Measurements from ENCODE around the gene XRCC3. TPM values are rescaled to one million over a fixed set of nuclear protein-coding genes. Genes with fewer than 3 reads are reported as not detected.

XRCC3 gene
- total and polyA plus RNA-seq, 4 donors, result 1.7 to 14.1 (median 2.8) TPM

DNA sequence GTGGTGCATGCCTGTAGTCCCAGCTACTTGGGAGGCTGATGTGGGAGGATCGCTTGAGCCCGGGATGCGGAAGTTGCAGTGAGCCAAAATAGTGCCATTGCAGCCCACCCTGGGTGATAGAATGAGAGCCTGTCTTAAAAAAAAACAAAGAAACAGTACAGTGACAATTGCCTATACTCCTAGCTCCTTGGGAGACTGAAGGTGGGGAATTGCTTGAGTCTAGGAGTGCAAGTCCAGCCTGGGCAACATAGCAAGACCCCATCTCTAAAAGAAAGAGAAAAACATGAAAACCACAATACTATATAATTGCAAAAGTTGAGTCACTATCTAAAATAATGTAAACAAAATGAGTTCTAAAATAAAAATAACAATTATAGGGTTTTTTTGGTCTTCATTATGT lies 66.2 kb downstream of the XRCC3 start:
- 97% methylated on average over 3 of the region's 3 CpGs for WGBS
- H3K9ac ChIP-seq (ENCODE audit: low read depth in 1 of 2, low read length in 2 of 2), result no peak overlapping the region
- H3K36me3 ChIP-seq (ENCODE audit: control insufficient read depth in 4 of 4, insufficient read depth in 3 of 4, low read depth in 1 of 4, low read length in 3 of 4), result no peaks in the 10 kb centered on the region
- no peak for TF ChIP-seq YY1 (IDR thresholded peaks at IDR 0.05)
- no peak for TF ChIP-seq TAF1 (conservative IDR thresholded peaks at IDR 0.05)
- TF ChIP-seq FOXA1 (IDR thresholded peaks at IDR 0.05), result no peak
- TF ChIP-seq NR2F2 (IDR thresholded peaks at IDR 0.05), result no peak
- TF ChIP-seq GABPA (IDR thresholded peaks at IDR 0.05 in 1 of 2, conservative IDR thresholded peaks at IDR 0.05 in 1 of 2), result no peak
- TF ChIP-seq, protein P1, sequence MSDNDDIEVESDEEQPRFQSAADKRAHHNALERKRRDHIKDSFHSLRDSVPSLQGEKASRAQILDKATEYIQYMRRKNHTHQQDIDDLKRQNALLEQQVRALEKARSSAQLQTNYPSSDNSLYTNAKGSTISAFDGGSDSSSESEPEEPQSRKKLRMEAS (IDR thresholded peaks at IDR 0.05), result no peak
- TF ChIP-seq, protein P2, sequence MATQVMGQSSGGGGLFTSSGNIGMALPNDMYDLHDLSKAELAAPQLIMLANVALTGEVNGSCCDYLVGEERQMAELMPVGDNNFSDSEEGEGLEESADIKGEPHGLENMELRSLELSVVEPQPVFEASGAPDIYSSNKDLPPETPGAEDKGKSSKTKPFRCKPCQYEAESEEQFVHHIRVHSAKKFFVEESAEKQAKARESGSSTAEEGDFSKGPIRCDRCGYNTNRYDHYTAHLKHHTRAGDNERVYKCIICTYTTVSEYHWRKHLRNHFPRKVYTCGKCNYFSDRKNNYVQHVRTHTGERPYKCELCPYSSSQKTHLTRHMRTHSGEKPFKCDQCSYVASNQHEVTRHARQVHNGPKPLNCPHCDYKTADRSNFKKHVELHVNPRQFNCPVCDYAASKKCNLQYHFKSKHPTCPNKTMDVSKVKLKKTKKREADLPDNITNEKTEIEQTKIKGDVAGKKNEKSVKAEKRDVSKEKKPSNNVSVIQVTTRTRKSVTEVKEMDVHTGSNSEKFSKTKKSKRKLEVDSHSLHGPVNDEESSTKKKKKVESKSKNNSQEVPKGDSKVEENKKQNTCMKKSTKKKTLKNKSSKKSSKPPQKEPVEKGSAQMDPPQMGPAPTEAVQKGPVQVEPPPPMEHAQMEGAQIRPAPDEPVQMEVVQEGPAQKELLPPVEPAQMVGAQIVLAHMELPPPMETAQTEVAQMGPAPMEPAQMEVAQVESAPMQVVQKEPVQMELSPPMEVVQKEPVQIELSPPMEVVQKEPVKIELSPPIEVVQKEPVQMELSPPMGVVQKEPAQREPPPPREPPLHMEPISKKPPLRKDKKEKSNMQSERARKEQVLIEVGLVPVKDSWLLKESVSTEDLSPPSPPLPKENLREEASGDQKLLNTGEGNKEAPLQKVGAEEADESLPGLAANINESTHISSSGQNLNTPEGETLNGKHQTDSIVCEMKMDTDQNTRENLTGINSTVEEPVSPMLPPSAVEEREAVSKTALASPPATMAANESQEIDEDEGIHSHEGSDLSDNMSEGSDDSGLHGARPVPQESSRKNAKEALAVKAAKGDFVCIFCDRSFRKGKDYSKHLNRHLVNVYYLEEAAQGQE (IDR thresholded peaks at IDR 0.05), result no peak
- TF ChIP-seq FOXA2 (IDR thresholded peaks at IDR 0.05), result no peak
- no peak for TF ChIP-seq ATF3 (IDR thresholded peaks at IDR 0.05)
- no peak for TF ChIP-seq ZBTB33 (IDR thresholded peaks at IDR 0.05)
- TF ChIP-seq RAD21 (IDR thresholded peaks at IDR 0.05), result no peak
- TF ChIP-seq SP1 (IDR thresholded peaks at IDR 0.05), result no peak
- TF ChIP-seq CTCF (IDR thresholded peaks at IDR 0.05; ENCODE audit: low read depth, low read length, missing input control), result no peak
- no peak for TF ChIP-seq HNF4A (conservative IDR thresholded peaks at IDR 0.05)
- no peak for TF ChIP-seq JUND (IDR thresholded peaks at IDR 0.05)
- no peak for TF ChIP-seq EGR1 (IDR thresholded peaks at IDR 0.05; ENCODE audit: low read depth in 2 of 2)
- TF ChIP-seq RXRA (IDR thresholded peaks at IDR 0.05), result no peak
- TF ChIP-seq HNF4G (IDR thresholded peaks at IDR 0.05), result no peak
- peaks cover 0 to 4% (median 0%) of the 10 kb centered on the region in 4 donors for H3K4me1 ChIP-seq (ENCODE audit: control insufficient read depth in 4 of 4, insufficient read depth in 4 of 4, low read length in 3 of 4)
- no peaks in the 10 kb centered on the region for H3K9me3 ChIP-seq (ENCODE audit: control insufficient read depth in 4 of 4, low read length in 3 of 4)
- no peak overlapping the region for H3K4me3 ChIP-seq (ENCODE audit: low read depth in 1 of 3, low read length in 3 of 3)
- no peak overlapping the region for H3K27ac ChIP-seq (ENCODE audit: low read depth in 1 of 2, low read length in 2 of 2)
- no peak for DNase-seq (ENCODE audit: low spot score)
- H3K27me3 ChIP-seq (ENCODE audit: control insufficient read depth in 4 of 4, insufficient read depth in 4 of 4, low read length in 3 of 4), result no peaks in the 10 kb centered on the region

Small RNAs within 50 kb of the gene (small RNA-seq; reads per million reads assigned to genes)
- not detected for gene RF00019

Other genes with a start within 250 kb of the XRCC3 start
- gene CKB, start 192.6 kb downstream of the XRCC3 start, total RNA-seq, result 10 to 100 TPM in 1 of 2 donors, 1 to 10 TPM in 1; 9.0 to 26.6 TPM
- gene CKB, start 192.6 kb downstream of the XRCC3 start, polyA plus RNA-seq, result 10 to 100 TPM; 14.3 to 32.9 TPM
- gene TRMT61A, start 186.3 kb downstream of the XRCC3 start, total RNA-seq, result 1 to 10 TPM; 5.1 to 7.9 TPM
- gene TRMT61A, start 186.3 kb downstream of the XRCC3 start, polyA plus RNA-seq, result 1 to 10 TPM; 4.1 to 8.0 TPM
- gene BAG5, start 152.8 kb downstream of the XRCC3 start, total RNA-seq, result 10 to 100 TPM; 12.0 to 12.5 TPM
- gene BAG5, start 152.8 kb downstream of the XRCC3 start, polyA plus RNA-seq, result 1 to 10 TPM; 5.4 to 5.6 TPM
- 10 to 100 TPM in 1 of 2 donors, 1 to 10 TPM in 1; 8.3 to 10.3 TPM for gene COA8, start 152.5 kb downstream of the XRCC3 start, total RNA-seq
- 10 to 100 TPM; 23.8 to 35.5 TPM for gene COA8, start 152.5 kb downstream of the XRCC3 start, polyA plus RNA-seq
- gene KLC1, start 86.2 kb downstream of the XRCC3 start, total RNA-seq, result 100 to 1,000 TPM in 1 of 2 donors, 10 to 100 TPM in 1; 61.6 to 131 TPM
- gene KLC1, start 86.2 kb downstream of the XRCC3 start, polyA plus RNA-seq, result 10 to 100 TPM; 22.9 to 30.4 TPM
- gene ZFYVE21, start 359 bp upstream of the XRCC3 start, total RNA-seq, result 10 to 100 TPM; 28.0 to 36.9 TPM
- gene ZFYVE21, start 359 bp upstream of the XRCC3 start, polyA plus RNA-seq, result 10 to 100 TPM; 28.2 to 33.3 TPM
- 10 to 100 TPM in 1 of 2 donors, 1 to 10 TPM in 1; 3.2 to 15.1 TPM for gene PPP1R13B, start 132.1 kb upstream of the XRCC3 start, total RNA-seq
- 1 to 10 TPM; 4.1 to 6.1 TPM for gene PPP1R13B, start 132.1 kb upstream of the XRCC3 start, polyA plus RNA-seq
- gene TDRD9, start 213.0 kb upstream of the XRCC3 start, total RNA-seq, result 1 to 10 TPM in 1 of 2 donors, under 1 TPM in 1; 0.56 to 1.0 TPM
- gene TDRD9, start 213.0 kb upstream of the XRCC3 start, polyA plus RNA-seq, result under 1 TPM; 0.12 to 0.36 TPM
- gene RD3L, start 227.1 kb upstream of the XRCC3 start, total RNA-seq, result under 1 TPM; 0.09 to 0.17 TPM
- gene RD3L, start 227.1 kb upstream of the XRCC3 start, polyA plus RNA-seq, result under 1 TPM; 0.21 to 0.64 TPM

Data from liver (tissue), 10 donors.